GM10248 (cell line): ENCODE data around the gene ANKRD63.

ENCODE experiments used
- CTCF ChIA-PET: fragments of 300-600 bp; sonication (Branson Sonifier 250); formaldehyde crosslinking; extraction: SDS; loops from one replicate; lab custom pipeline; 2021; ENCODE audit warnings: antibody characterized with exemption; lab: Yijun Ruan, JAX
- POLR2A ChIA-PET: fragments of 350-650 bp; sonication (Branson Sonifier 250); formaldehyde crosslinking; extraction: SDS; loops from one replicate; lab custom pipeline; 2020; ENCODE audit warnings: antibody characterized with exemption; lab: Yijun Ruan, JAX
- DNase-seq: peaks from one replicate; pipeline ENCODE4 v3.0.0; 2012; ENCODE audit errors: extremely low spot score
- TF ChIP-seq, protein P1 (sequence below): IDR thresholded peaks from 2 replicates; pipeline ENCODE4 v1.5.1; 2012; ENCODE audit warnings: mild to moderate bottlenecking, low read depth; ENCODE audit errors: extremely low read depth, missing control alignments, control extremely low read depth

Gene ANKRD63

DNA sequence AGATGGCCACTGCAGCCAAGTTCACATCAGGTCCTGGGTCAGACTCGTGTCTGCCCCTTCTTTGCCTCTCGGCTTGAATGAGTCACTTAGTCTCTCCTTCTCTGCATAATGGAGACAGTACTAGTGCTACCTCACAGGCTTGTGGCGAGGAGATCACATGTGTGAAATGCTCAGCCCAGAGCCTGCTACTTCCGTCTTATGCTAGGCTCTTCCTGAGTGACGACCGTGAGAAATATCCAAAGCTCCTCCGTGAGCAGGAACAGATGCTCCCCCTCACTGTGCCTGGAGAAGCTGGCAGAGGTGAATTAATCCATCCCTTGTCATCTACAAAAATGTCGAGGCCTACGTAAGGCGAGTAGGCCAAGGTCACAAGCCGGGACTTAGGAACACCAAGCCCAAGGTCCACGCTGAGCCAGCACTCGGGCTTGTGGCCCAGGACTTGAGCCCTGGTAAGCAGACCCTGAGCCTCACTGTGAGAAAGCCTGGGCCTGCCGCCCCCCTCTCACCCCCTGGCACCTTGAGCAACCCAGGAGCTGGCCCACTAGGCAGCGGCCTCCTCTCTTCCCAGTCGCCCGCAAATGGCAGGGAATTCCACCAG lies 26.1 kb downstream of the ANKRD63 start:
- POLR2A ChIA-PET, result no interaction called here
- DNase-seq, result no peak
- TF ChIP-seq, protein P1, sequence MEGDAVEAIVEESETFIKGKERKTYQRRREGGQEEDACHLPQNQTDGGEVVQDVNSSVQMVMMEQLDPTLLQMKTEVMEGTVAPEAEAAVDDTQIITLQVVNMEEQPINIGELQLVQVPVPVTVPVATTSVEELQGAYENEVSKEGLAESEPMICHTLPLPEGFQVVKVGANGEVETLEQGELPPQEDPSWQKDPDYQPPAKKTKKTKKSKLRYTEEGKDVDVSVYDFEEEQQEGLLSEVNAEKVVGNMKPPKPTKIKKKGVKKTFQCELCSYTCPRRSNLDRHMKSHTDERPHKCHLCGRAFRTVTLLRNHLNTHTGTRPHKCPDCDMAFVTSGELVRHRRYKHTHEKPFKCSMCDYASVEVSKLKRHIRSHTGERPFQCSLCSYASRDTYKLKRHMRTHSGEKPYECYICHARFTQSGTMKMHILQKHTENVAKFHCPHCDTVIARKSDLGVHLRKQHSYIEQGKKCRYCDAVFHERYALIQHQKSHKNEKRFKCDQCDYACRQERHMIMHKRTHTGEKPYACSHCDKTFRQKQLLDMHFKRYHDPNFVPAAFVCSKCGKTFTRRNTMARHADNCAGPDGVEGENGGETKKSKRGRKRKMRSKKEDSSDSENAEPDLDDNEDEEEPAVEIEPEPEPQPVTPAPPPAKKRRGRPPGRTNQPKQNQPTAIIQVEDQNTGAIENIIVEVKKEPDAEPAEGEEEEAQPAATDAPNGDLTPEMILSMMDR, result no peak
- CTCF ChIA-PET, result interaction anchor here (0.7 to 19.5 kb wide), 5 partner anchors 12 to 462 kb away, joined by 3 to 308 read pairs (median 3); no protein-coding TSS in a partner anchor

DNA sequence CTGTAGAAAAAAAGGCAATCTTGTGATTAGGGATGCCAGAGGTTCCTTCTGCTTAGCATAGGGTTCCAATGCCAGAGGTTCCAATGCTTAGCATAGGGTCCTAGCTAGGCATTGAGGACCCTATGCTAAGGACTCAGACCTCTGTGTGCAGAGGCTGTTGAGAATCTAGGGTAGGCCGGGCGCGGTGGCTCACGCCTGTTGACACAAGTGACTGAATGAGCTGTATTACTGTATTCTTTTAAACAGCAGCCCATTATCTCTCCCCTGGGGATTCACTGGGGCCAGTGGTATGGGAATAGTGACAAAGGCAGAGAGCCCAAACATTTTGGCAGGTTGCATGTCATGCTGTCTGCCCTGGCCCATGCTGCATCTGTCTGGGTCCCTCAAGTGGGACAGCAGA lies 27.8 kb downstream of the ANKRD63 start:
- DNase-seq, result no peak
- TF ChIP-seq, protein P1, result no peak
- ChIA-PET CTCF (interaction anchor here (0.8 to 19.5 kb wide), 9 partner anchors 9 to 209 kb away, joined by 3 to 308 read pairs (median 5); partner anchors contain the start of gene PAK6), POLR2A (no interaction called here)

DNA sequence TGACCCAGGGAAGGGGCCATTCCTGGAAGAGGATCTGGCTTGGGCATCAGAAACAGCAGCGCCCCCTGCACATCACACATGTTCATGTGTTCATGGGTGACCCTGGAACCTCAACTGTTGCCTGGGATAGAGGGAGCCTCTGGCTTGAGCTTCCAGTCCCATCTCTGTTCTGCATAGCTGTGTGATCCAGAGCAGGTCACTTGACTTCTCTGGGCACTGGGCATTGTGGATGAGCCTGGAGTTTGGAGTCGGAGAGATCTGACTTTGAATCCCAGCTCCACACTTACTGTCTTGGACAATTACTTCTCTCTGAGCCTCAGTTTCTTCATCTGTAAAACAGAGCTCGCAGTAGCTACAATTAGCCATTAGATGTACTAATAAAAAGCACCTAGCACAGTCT lies 28.4 kb downstream of the ANKRD63 start:
- DNase-seq, result no peak
- POLR2A ChIA-PET, result no interaction called here
- TF ChIP-seq, protein P1, result no peak
- CTCF ChIA-PET, result interaction anchor here (0.8 to 19.5 kb wide), 8 partner anchors 9 to 83 kb away, joined by 3 to 308 read pairs (median 5); partner anchors contain the start of gene PAK6

DNA sequence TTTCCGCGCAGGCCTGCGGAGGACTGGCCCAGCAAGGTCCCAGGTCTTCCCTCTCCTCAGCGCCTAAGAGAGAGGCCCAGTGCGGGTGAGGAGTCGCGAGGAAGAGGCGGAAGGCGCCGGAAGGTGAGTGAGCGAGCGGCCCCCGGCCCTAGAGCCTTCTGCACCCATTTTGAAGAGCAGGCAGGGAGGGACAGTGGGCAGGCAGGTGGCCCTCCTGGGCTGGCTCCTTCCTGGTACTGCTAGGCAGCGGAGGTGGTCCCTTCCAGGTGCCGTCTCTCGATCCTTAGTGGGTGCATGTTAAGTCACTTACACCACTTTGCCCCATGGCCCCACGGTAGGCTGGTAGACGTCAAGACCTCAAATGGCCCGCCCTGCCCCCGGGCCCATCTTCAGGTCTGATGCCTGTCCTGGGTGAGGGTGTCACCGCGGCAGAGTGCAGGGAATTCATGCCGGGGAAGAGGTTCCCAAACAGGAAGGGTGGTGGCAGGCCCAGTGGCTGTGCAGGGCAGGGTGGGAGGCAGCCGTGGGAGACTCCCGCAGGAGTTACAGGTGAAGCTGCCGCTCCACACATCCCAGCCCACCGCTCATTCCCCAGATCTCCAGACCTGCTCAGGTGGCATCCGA lies 29.6 kb downstream of the ANKRD63 start:
- ChIA-PET POLR2A (no interaction called here), CTCF (interaction anchor here (1.6 to 19.5 kb wide), 2 partner anchors 15 to 23 kb away, joined by 4 to 308 read pairs; no protein-coding TSS in a partner anchor)
- TF ChIP-seq, protein P1, result no peak

DNA sequence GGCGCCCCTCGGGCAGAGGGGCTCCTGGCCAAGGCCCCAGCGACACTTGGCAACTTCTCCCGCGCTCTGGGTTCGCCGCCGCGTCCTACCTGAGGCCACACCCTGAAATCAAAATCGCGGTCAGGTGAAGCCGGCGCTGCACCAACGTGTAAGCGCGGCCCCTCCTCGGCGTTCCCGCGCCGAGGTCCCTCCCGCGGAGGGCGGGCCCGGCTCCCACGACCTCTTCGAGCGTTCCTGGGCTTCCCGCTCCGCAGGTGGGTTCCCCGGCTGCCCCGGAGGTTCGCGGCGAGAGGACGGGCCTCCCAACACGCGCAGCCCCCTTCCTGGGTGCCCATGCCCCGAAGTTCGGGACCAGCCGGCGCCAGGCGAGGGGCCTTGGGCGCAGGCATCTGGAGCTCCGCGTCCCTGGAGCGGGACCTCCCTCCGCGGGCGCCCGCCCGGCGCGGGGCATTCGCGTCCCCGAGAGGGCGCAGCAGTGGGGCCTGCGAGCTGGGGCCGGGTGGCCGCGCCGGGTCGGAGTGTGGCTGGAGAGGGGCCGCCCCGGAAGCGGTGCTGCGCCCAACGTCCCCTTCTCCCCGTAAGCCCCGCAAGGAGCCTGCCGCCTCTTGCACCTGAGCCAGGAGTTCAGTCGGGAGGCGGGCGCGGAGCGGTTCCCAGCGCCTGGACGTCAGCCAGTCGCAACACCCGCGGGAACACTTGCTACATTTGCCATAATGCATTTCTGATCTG lies 30.3 kb downstream of the ANKRD63 start:
- DNase-seq, result no peak
- TF ChIP-seq, protein P1, result no peak
- CTCF ChIA-PET, result interaction anchor here (19.5 kb wide), 1 partner anchor 24 kb away, joined by 308 read pairs; no protein-coding TSS in a partner anchor
- POLR2A ChIA-PET, result no interaction called here

More for the DNA sequence above, 29.6 kb downstream of the ANKRD63 start:
- DNase-seq, result no peak

DNA sequence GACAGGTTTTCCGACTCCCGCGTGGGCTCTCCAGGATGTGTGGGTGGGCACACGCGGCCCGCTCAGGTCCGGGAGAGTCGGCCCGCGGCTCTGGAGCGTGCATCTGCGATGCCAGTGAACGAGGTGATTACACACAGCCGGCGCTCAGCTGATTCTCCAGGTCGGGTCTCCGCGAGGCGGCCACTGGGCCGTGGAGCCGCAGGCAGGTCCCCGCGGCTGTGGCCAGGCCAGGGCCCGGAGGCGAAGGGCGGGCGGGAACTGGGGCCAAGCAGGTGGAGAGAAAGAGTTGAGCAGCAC lies 30.8 kb downstream of the ANKRD63 start:
- CTCF ChIA-PET, result interaction anchor here (19.5 kb wide), 1 partner anchor 24 kb away, joined by 308 read pairs; no protein-coding TSS in a partner anchor
- POLR2A ChIA-PET, result no interaction called here
- no peak for DNase-seq
- TF ChIP-seq, protein P1, result no peak
